CD14-positive monocyte (primary cell): Measurements from ENCODE around the gene SMARCD2. TPM values are rescaled to one million over a fixed set of nuclear protein-coding genes. Genes with fewer than 3 reads are reported as not detected.

Experiments
- DNase-seq, 3 donors: peaks; one replicate each; pipeline ENCODE4 v3.0.0-alpha.2; 2011 to 2022
- H2AFZ ChIP-seq: 2 replicates; pipeline ENCODE4 v1.6.0; 2012; ENCODE audit warnings: mild to moderate bottlenecking, low read depth, low read length, inconsistent platforms; ENCODE audit not compliant: insufficient read depth, poor library complexity, severe bottlenecking
- H3K27ac ChIP-seq, 2 donors: 1 replicate in 1 of 2; 2 replicates in 1 of 2; pipeline ENCODE4 v1.5.1; 2012 to 2013; ENCODE audit warnings: low read length in 2 of 2, control low read depth in 1 of 2, inconsistent platforms in 1 of 2, low read depth in 1 of 2, mild to moderate bottlenecking in 1 of 2
- H3K27me3 ChIP-seq, 2 donors: one replicate each; pipeline versions ENCODE4 v1.6.0 to v1.6.1; 2011 to 2013; ENCODE audit warnings: low read length in 2 of 2; ENCODE audit not compliant: control insufficient read depth in 2 of 2, insufficient read depth in 2 of 2
- H3K36me3 ChIP-seq, 2 donors: replicated peaks in 1 of 2; 1 replicate in 1 of 2; 2 replicates in 1 of 2; pipeline versions ENCODE4 v1.5.1 to v1.6.1; 2012 to 2013; ENCODE audit warnings: low read length in 2 of 2, control low read depth in 1 of 2, inconsistent platforms in 1 of 2, mild to moderate bottlenecking in 1 of 2; ENCODE audit not compliant: insufficient read depth in 2 of 2, control insufficient read depth in 1 of 2
- H3K4me1 ChIP-seq, 2 donors: 1 replicate in 1 of 2; 2 replicates in 1 of 2; pipeline versions ENCODE4 v1.5.1 to v1.6.1; 2012 to 2013; ENCODE audit warnings: low read length in 2 of 2, control low read depth in 1 of 2, inconsistent platforms in 1 of 2, mild to moderate bottlenecking in 1 of 2, moderate library complexity in 1 of 2; ENCODE audit not compliant: insufficient read depth in 2 of 2, control insufficient read depth in 1 of 2
- H3K4me2 ChIP-seq: replicated peaks from 2 replicates; pipeline ENCODE3; 2012; ENCODE audit warnings: low read length, moderate library complexity, mild to moderate bottlenecking; ENCODE audit not compliant: poor library complexity, severe bottlenecking; ENCODE audit errors: extremely low read depth
- H3K4me3 ChIP-seq, 3 experiments: fragments of 200-600 bp in 1 of 3; sonication (generic) in 1 of 3; replicated peaks in 1 of 3; 1 replicate in 2 of 3; 2 replicates in 1 of 3; pipeline ENCODE4 v1.5.1; 2011 to 2013; ENCODE audit warnings: low read length in 3 of 3, mild to moderate bottlenecking in 3 of 3, control low read depth in 2 of 3, low read depth in 2 of 3, inconsistent platforms in 1 of 3, moderate library complexity in 1 of 3
- H3K79me2 ChIP-seq: 2 replicates; pipeline ENCODE4 v1.6.0; 2012; ENCODE audit warnings: mild to moderate bottlenecking, control low read depth, inconsistent platforms, low read length, moderate library complexity; ENCODE audit not compliant: insufficient read depth
- H3K9ac ChIP-seq: 2 replicates; pipeline ENCODE4 v1.6.0; 2017; ENCODE audit warnings: low read length, mild to moderate bottlenecking; ENCODE audit not compliant: insufficient read depth, poor library complexity, severe bottlenecking
- H3K9me3 ChIP-seq, 2 donors: replicated peaks in 1 of 2; 1 replicate in 1 of 2; 2 replicates in 1 of 2; pipeline versions ENCODE4 v1.5.1 to v1.6.1; 2012 to 2013; ENCODE audit warnings: low read length in 2 of 2, control low read depth in 1 of 2; ENCODE audit not compliant: control insufficient read depth in 1 of 2, insufficient read depth in 1 of 2
- H4K20me1 ChIP-seq: 2 replicates; pipeline ENCODE4 v1.6.0; 2012; ENCODE audit warnings: mild to moderate bottlenecking, low read length, control low read depth, moderate library complexity; ENCODE audit not compliant: insufficient read depth
- H3K27ac Mint-ChIP-seq, 7 donors: one replicate each; pipeline ENCODE4 v1.8.0; 2020; ENCODE audit warnings: mild to moderate bottlenecking in 7 of 7, mixed read lengths in 7 of 7, moderate library complexity in 6 of 7, inconsistent platforms in 2 of 7
- H3K27me3 Mint-ChIP-seq, 3 donors: one replicate each; pipeline ENCODE4 v1.8.0; 2021 to 2022; ENCODE audit warnings: low read depth in 3 of 3, mild to moderate bottlenecking in 3 of 3, mixed read lengths in 3 of 3, moderate library complexity in 3 of 3, inconsistent platforms in 1 of 3
- H3K36me3 Mint-ChIP-seq, 2 donors: one replicate each; pipeline ENCODE4 v1.8.0; 2020; ENCODE audit warnings: mixed read lengths in 2 of 2, inconsistent platforms in 1 of 2, mild to moderate bottlenecking in 1 of 2
- H3K4me1 Mint-ChIP-seq: one replicate; pipeline ENCODE4 v1.8.0; 2020; ENCODE audit warnings: mild to moderate bottlenecking, mixed read lengths
- H3K4me3 Mint-ChIP-seq, 2 donors: one replicate each; pipeline ENCODE4 v1.8.0; 2020; ENCODE audit warnings: mild to moderate bottlenecking in 2 of 2, mixed read lengths in 2 of 2, moderate library complexity in 1 of 2
- H3K9me3 Mint-ChIP-seq, 7 donors: one replicate each; pipeline ENCODE4 v1.8.0; 2020 to 2022; ENCODE audit warnings: mixed read lengths in 7 of 7, mild to moderate bottlenecking in 6 of 7, moderate library complexity in 6 of 7, inconsistent platforms in 2 of 7
- CTCF ChIP-seq: fragments of 200-600 bp; IDR thresholded peaks from one replicate; pipeline ENCODE4 v1.8.0; 2022; ENCODE audit warnings: antibody characterized with exemption, mild to moderate bottlenecking
- WGBS: methylation state at CpG from one replicate; pipeline ENCODE4 v1.1.5; 2013; ENCODE audit warnings: missing lambda C conversion rate; ENCODE audit not compliant: insufficient coverage; 5-methylcytosine and 5-hydroxymethylcytosine counted together
- intact Hi-C, 2 donors: fragments of 100-400 bp; cut with micrococcal nuclease; formaldehyde crosslinking; loops; one replicate each; pipeline versions ENCODE4 v1.15.0 to v1.15.1; 2023
- polyA plus RNA-seq, 3 donors: library from polyadenylated mRNA; depleted of rRNA in 1 of 3; unstranded in 2 of 3; stranded (reverse) in 1 of 3; fragments of 300-500 nt in 2 of 3; fragments of >200 nt in 1 of 3; fragmentation: Illumina TruSeq in 2 of 3; gene quantifications; 1 replicate in 2 of 3; 2 replicates in 1 of 3; pipeline ENCODE4 v1.2.3, GENCODE V29; 2012 to 2021

SMARCD2 gene
- polyA plus RNA-seq, 3 donors: 60.2 to 77.9 (median 64.0) TPM

- Histone ChIP-seq H3K4me1 (peaks cover 18 to 22% of the 10 kb centered on the region in 2 donors), H3K9me3 (no peaks in the 10 kb centered on the region), H3K27ac (peak within 1 kb of the TSS; percentile 76 to 95), H3K27me3 (no peaks in the 10 kb centered on the region), H3K36me3 (peaks cover 61 to 71% of the 10 kb centered on the region in 2 donors), H3K9ac (peak within 1 kb of the TSS; percentile 79), H2AFZ (peak within 1 kb of the TSS; percentile 91), H3K4me2 (peak within 1 kb of the TSS; percentile 86), H4K20me1 (peaks cover 44% of the 10 kb centered on the region), H3K4me3 (peak within 1 kb of the TSS; percentile 80 to 94 (median 84)), H3K79me2 (peaks cover 56% of the 10 kb centered on the region)
- Mint-ChIP-seq H3K4me3 (peak within 1 kb of the TSS; percentile 99 to 100), H3K4me1 (peaks cover 34% of the 10 kb centered on the region), H3K9me3 (no peaks in the 10 kb centered on the region), H3K27me3 (peaks cover 0 to 2% (median 0%) of the 10 kb centered on the region in 3 donors), H3K36me3 (peaks cover 66 to 67% of the 10 kb centered on the region in 2 donors), H3K27ac (peak within 1 kb of the TSS; percentile 97 to 100 (median 100))
- intact Hi-C loops: loop anchor here (2.0 to 5.0 kb wide), 3 partner anchors 14 to 130 kb away; partner anchors contain the start of gene SMARCD2 (in 1 of the 2)
- peak; percentile 27 for TF ChIP-seq CTCF
- DNase-seq: peak; percentile 91 to 95 (median 93)
- WGBS: 0% methylated on average over 46 of the region's 58 CpGs
These were observed 15.3 kb downstream of the SMARCD2 start, which contains the start of the genes FTSJ3 and PSMC5 for GRCh38 chr17:63827002-63827800. Gene FTSJ3, minus strand, starts transcription at chr17:63827663. Its CDS starts 761 bp downstream, at chr17:63826902. Gene PSMC5, plus strand, starts transcription at chr17:63827431. Its CDS starts 60 bp downstream, at chr17:63827491.

- WGBS: 0% methylated on average over 21 of the region's 31 CpGs
These were observed 15.9 kb downstream of the SMARCD2 start for GRCh38 chr17:63826468-63827001.

More at GRCh38 chr17:63826468-63827001, 15.9 kb downstream of the SMARCD2 start:
- Mint-ChIP-seq H3K9me3 (no peaks in the 10 kb centered on the region), H3K27me3 (peaks cover 0 to 2% (median 0%) of the 10 kb centered on the region in 3 donors), H3K4me3 (peak overlapping the region; percentile 99 to 100), H3K4me1 (peaks cover 31% of the 10 kb centered on the region), H3K36me3 (peaks cover 66 to 67% of the 10 kb centered on the region in 2 donors), H3K27ac (peak overlapping the region; percentile 97 to 100 (median 100))
- H3K27me3 ChIP-seq: no peaks in the 10 kb centered on the region
- peaks cover 61 to 71% of the 10 kb centered on the region in 2 donors for H3K36me3 ChIP-seq
- H3K4me2 ChIP-seq: peak overlapping the region; percentile 86
- no peak for TF ChIP-seq CTCF
- peaks cover 46% of the 10 kb centered on the region for H4K20me1 ChIP-seq
- intact Hi-C loops: loop anchor here (2.0 to 5.0 kb wide), 3 partner anchors 14 to 129 kb away; partner anchors contain the start of gene SMARCD2 (in 1 of the 2)
- H3K9ac ChIP-seq: peak overlapping the region; percentile 79
- H3K9me3 ChIP-seq: no peaks in the 10 kb centered on the region
- H3K79me2 ChIP-seq: peaks cover 56% of the 10 kb centered on the region
- peak overlapping the region; percentile 91 for H2AFZ ChIP-seq
- peaks cover 18 to 22% of the 10 kb centered on the region in 2 donors for H3K4me1 ChIP-seq
- peak in 2 of 3 donors; percentile 7 to 12 for DNase-seq
- peak overlapping the region; percentile 76 to 95 for H3K27ac ChIP-seq
- H3K4me3 ChIP-seq: peak overlapping the region; percentile 80 to 94 (median 84)
